Fibroblast of skin of right biceps (primary cell): ENCODE data around the gene LY6G5C.

Experiments used
- DNase-seq: peaks from one replicate; pipeline ENCODE4 v3.0.0-alpha.2; 2013

The LY6G5C gene

GRCh38 chr6:31634969-31635575 is 45.8 kb downstream of the LY6G5C start:
- no peak for DNase-seq

DNA sequence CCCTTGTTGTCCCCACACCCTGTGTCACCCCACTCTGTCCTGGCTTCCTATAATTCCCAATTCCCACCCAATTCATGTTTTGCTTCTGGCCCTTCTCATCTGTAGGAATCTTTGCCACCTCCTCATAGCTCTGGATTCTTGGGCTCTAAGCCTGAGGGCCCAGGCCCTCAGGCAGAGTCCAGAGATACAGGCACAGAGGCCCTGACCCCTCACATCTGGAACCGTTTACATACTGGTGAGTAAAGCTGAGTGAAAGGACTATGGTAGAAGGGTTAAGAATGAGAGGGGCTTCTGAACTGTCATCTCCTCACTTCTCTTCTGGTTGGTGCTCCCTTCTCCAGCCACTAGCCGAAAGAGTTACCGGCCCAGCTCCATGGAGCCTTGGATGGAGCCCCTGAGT is 46.7 kb downstream of the LY6G5C start:
- DNase-seq: no peak

DNA sequence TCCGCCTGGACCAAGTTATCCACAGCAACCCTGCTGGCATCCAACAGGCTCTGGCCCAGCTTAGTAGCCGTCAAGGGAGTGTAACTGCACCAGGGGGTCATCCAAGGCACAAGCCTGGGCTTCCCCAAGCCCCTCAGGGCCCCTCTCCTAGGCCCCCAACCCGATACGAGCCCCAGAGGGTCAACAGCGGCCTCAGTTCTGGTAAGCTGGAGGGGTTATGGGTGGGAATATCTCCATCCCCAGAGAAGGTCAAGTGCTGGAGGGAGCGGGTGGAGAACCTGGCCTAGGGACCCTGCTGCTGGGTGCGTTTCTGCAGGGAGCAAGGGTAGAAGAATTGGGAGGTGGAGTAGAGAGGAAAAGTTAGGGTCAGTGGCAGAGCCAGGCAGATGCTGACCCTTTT is 47.4 kb downstream of the LY6G5C start:
- no peak for DNase-seq

GRCh38 chr6:31632279-31632946 is 48.5 kb downstream of the LY6G5C start:
- no peak for DNase-seq

GRCh38 chr6:31631681-31632278 is 49.1 kb downstream of the LY6G5C start:
- no peak for DNase-seq

DNA sequence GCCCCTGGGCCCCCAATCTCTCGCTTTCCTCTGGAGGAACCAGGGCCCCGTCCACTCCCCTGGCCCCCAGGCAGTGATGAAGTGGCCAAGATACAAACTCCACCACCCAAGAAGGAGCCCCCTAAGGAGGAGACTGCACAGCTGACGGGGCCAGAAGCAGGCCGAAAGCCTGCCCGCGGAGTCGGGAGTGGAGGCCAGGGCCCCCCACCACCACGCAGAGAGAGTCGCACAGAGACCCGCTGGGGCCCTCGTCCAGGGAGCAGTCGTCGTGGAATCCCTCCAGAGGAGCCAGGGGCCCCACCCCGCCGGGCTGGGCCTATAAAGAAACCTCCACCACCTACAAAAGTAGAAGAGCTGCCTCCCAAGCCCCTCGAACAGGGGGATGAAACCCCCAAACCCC is 49.7 kb downstream of the LY6G5C start:
- DNase-seq: no peak

GRCh38 chr6:31630177-31630934 is 50.5 kb downstream of the LY6G5C start:
- DNase-seq: no peak

DNA sequence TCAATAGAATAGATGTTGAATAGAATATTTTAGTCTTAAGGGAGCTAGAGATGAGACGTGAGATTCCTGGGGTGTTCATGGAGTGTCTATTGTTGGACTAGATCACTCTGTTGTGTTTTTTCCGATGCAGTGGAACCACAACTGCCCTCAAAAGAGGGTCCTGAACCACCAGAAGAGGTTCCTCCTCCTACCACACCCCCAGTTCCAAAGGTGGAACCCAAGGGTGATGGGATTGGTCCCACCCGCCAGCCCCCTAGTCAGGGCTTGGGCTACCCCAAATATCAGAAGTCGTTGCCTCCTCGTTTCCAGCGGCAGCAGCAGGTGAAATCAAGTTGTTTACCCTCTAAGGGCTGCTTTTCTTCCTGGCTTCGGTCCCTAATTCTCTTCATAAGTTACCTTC is 51.9 kb downstream of the LY6G5C start:
- DNase-seq: no peak

- no peak for DNase-seq
Measured at GRCh38 chr6:31627690-31628287, 53.1 kb downstream of the LY6G5C start.

DNA sequence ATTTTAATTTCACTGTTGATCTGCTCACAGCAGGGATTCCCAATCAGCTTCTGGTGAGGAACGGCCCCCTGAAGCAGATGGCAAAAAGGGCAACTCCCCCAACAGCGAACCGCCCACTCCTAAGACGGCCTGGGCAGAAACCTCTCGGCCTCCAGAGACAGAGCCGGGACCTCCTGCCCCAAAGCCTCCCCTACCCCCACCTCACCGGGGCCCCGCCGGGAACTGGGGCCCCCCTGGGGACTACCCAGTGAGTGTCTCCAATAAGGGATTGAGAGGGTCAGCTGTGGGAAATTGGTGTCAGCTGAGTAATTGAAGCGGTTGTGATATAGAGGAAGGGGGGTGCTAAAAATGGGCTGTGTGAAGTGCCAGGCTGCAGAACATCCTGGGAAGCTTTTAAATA is 53.9 kb downstream of the LY6G5C start:
- no peak for DNase-seq
